Upper lobe of left lung (tissue), 6 donors: ENCODE data around the gene AKAP6. TPM values are rescaled to one million over a fixed set of nuclear protein-coding genes. Genes with fewer than 3 reads are reported as not detected.

ENCODE experiments used
- ATAC-seq, 2 donors: fragments of 200-7000 bp; cut with Tn5 transposase; one replicate each; pipeline ENCODE4 v1.9.1; 2022; ENCODE audit warnings: mild to moderate bottlenecking in 2 of 2, moderate library complexity in 2 of 2; ENCODE audit not compliant: low FRiP score in 2 of 2
- DNase-seq, 2 donors: peaks; one replicate each; pipeline ENCODE4 v3.0.0-alpha.2; 2019 to 2020
- H3K27ac ChIP-seq, 4 donors: fragments of 200-600 bp; sonication (generic); one replicate each; pipeline ENCODE4 v1.5.1; 2016 to 2019
- H3K27me3 ChIP-seq, 4 donors: fragments of 200-600 bp; sonication (generic); one replicate each; pipeline ENCODE4 v1.5.1; 2017 to 2019
- H3K36me3 ChIP-seq, 4 donors: fragments of 200-600 bp; sonication (generic); one replicate each; pipeline ENCODE4 v1.5.1; 2016 to 2019
- H3K4me1 ChIP-seq, 4 donors: fragments of 200-600 bp; sonication (generic); one replicate each; pipeline ENCODE4 v1.5.1; 2018 to 2019
- H3K4me3 ChIP-seq, 4 donors: fragments of 200-600 bp; sonication (generic); one replicate each; pipeline ENCODE4 v1.5.1; 2017 to 2019; ENCODE audit warnings: mild to moderate bottlenecking in 2 of 4, moderate library complexity in 1 of 4
- H3K9me3 ChIP-seq, 4 donors: fragments of 200-600 bp; sonication (generic); one replicate each; pipeline ENCODE4 v1.5.1; 2018 to 2019
- CTCF ChIP-seq, 6 experiments: fragments of 450-650 bp in 4 of 6; fragments of 200-600 bp in 2 of 6; sonication (generic) in 2 of 6; IDR thresholded peaks; one replicate each; pipeline ENCODE4 v1.5.1; 2016 to 2019; ENCODE audit warnings: antibody characterized with exemption in 6 of 6
- EP300 ChIP-seq, 4 donors: sonication (generic); formaldehyde crosslinking; IDR thresholded peaks; one replicate each; pipeline ENCODE4 v1.5.1; 2017; ENCODE audit warnings: antibody characterized with exemption in 4 of 4, control low read depth in 2 of 4
- POLR2A ChIP-seq, 4 donors: fragments of 450-650 bp; IDR thresholded peaks; one replicate each; pipeline ENCODE4 v1.5.1; 2016 to 2017; ENCODE audit warnings: antibody characterized with exemption in 4 of 4, mild to moderate bottlenecking in 2 of 4
- POLR2AphosphoS5 ChIP-seq, 2 donors: sonication (generic); formaldehyde crosslinking; IDR thresholded peaks; one replicate each; pipeline ENCODE4 v1.5.1; 2017; ENCODE audit warnings: antibody characterized with exemption in 2 of 2
- WGBS, 2 donors: methylation state at CpG; one replicate each; pipeline ENCODE4 v1.1.5; 2017 to 2018; 5-methylcytosine and 5-hydroxymethylcytosine counted together
- total RNA-seq, 6 donors: library from RNA; depleted of rRNA in 4 of 6; stranded (reverse); fragments of >200 nt in 4 of 6; gene quantifications; one replicate each; pipeline versions ENCODE4 v1.1.0 to v1.2.1, GENCODE V29; 2016 to 2021
- donor health status: DM: no; HTN: no; CAD: no; lungs with moderate emphysema.
- donor health status: DM: no; HTN: yes; CAD: no; lungs with severe emphysema.

The AKAP6 gene
- total RNA-seq, 6 donors from 2014 or later, result 6.2 to 27.7 (median 10.7) TPM

- peaks cover 0 to 12% (median 4%) of the 10 kb centered on the region in 4 donors for H3K4me1 ChIP-seq
- no peak overlapping the region for H3K4me3 ChIP-seq
- ATAC-seq, result peak in 1 of 2 donors; percentile 34
- H3K36me3 ChIP-seq, result no peaks in the 10 kb centered on the region
- WGBS, 2 donors, result 82 to 89% methylated on average over 1 of the region's 1 CpG
- H3K27me3 ChIP-seq, result no peaks in the 10 kb centered on the region
- H3K9me3 ChIP-seq, result no peaks in the 10 kb centered on the region
- DNase-seq, result no peak
- peak overlapping the region in 1 of 4 donors; percentile 11 for H3K27ac ChIP-seq
- no peak for TF ChIP-seq CTCF (IDR thresholded peaks at IDR 0.05)
These were observed 143.0 kb downstream of the AKAP6 start for GRCh38 chr14:32472076-32472475.

- H3K27me3 ChIP-seq, result no peaks in the 10 kb centered on the region
- no peak for TF ChIP-seq EP300 (IDR thresholded peaks at IDR 0.05)
- no peak overlapping the region for H3K27ac ChIP-seq
- no peaks in the 10 kb centered on the region for H3K9me3 ChIP-seq
- H3K36me3 ChIP-seq, result no peaks in the 10 kb centered on the region
- 43 to 63% methylated on average over 4 of the region's 4 CpGs for WGBS, 2 donors
- DNase-seq, result no peak
- no peak overlapping the region for H3K4me3 ChIP-seq
- H3K4me1 ChIP-seq, result peaks cover 0 to 12% (median 4%) of the 10 kb centered on the region in 4 donors
- no peak for ATAC-seq
These were observed 143.7 kb downstream of the AKAP6 start for GRCh38 chr14:32472512-32473463.

- peaks cover 0 to 12% (median 4%) of the 10 kb centered on the region in 4 donors for H3K4me1 ChIP-seq
- H3K27me3 ChIP-seq, result no peaks in the 10 kb centered on the region
- no peaks in the 10 kb centered on the region for H3K9me3 ChIP-seq
- DNase-seq, result no peak
- H3K36me3 ChIP-seq, result no peaks in the 10 kb centered on the region
- WGBS, 2 donors, result 37 to 40% methylated on average over 3 of the region's 3 CpGs
- ATAC-seq, result peak in 1 of 2 donors; percentile 28
- TF ChIP-seq CTCF (IDR thresholded peaks at IDR 0.05) (no peak), POLR2A (IDR thresholded peaks at IDR 0.05) (no peak), EP300 (IDR thresholded peaks at IDR 0.05) (no peak), POLR2AphosphoS5 (IDR thresholded peaks at IDR 0.05) (no peak)
- H3K4me3 ChIP-seq, result no peak overlapping the region
- no peak overlapping the region for H3K27ac ChIP-seq
These were observed 144.4 kb downstream of the AKAP6 start for GRCh38 chr14:32473464-32473855.

- no peak for DNase-seq
- no peaks in the 10 kb centered on the region for H3K9me3 ChIP-seq
- 60 to 62% methylated on average over 5 of the region's 5 CpGs for WGBS, 2 donors
- no peak for ATAC-seq
- no peaks in the 10 kb centered on the region for H3K27me3 ChIP-seq
- H3K27ac ChIP-seq, result no peak overlapping the region
- H3K4me3 ChIP-seq, result no peak overlapping the region
- no peaks in the 10 kb centered on the region for H3K36me3 ChIP-seq
- no peak for TF ChIP-seq EP300 (IDR thresholded peaks at IDR 0.05)
- no peak for TF ChIP-seq CTCF (IDR thresholded peaks at IDR 0.05)
- TF ChIP-seq POLR2A (IDR thresholded peaks at IDR 0.05), result no peak
- no peak for TF ChIP-seq POLR2AphosphoS5 (IDR thresholded peaks at IDR 0.05)
- peaks cover 0 to 7% (median 0%) of the 10 kb centered on the region in 4 donors for H3K4me1 ChIP-seq
These were observed 145.5 kb downstream of the AKAP6 start for GRCh38 chr14:32474478-32475195.

GRCh38 chr14:32476532-32476931 lies 147.4 kb downstream of the AKAP6 start:
- ATAC-seq (no peak), DNase-seq (no peak)
- no peaks in the 10 kb centered on the region for H3K9me3 ChIP-seq
- TF ChIP-seq POLR2AphosphoS5 (IDR thresholded peaks at IDR 0.05) (no peak), EP300 (IDR thresholded peaks at IDR 0.05) (no peak), POLR2A (IDR thresholded peaks at IDR 0.05) (no peak), CTCF (IDR thresholded peaks at IDR 0.05) (no peak)
- H3K36me3 ChIP-seq, result no peaks in the 10 kb centered on the region
- H3K4me1 ChIP-seq, result peaks cover 0 to 7% (median 0%) of the 10 kb centered on the region in 4 donors
- WGBS, 2 donors, result 85 to 87% methylated on average over 4 of the region's 4 CpGs
- H3K27me3 ChIP-seq, result no peaks in the 10 kb centered on the region
- no peak overlapping the region for H3K4me3 ChIP-seq
- no peak overlapping the region for H3K27ac ChIP-seq
